CD4-positive, CD25-positive, alpha-beta regulatory T cell (primary cell): ENCODE data around the gene FAM210A. TPM values are rescaled to one million over a fixed set of nuclear protein-coding genes. Genes with fewer than 3 reads are reported as not detected.

Experiments
- ATAC-seq, 2 donors: fragments of 150-1000 bp; cut with Tn5 transposase; one replicate each; pipeline ENCODE4 v1.10.0; 2021; ENCODE audit warnings: low read depth in 2 of 2, moderate number of reproducible peaks in 2 of 2, moderate library complexity in 1 of 2
- DNase-seq, 3 donors: peaks; one replicate each; pipeline versions ENCODE4 v3.0.0 to v3.0.0-alpha.2; 2012 to 2022; ENCODE audit warnings: mixed read lengths in 1 of 3
- H3K27ac ChIP-seq: one replicate; pipeline ENCODE4 v1.7.0; 2013; ENCODE audit warnings: mild to moderate bottlenecking, low read length; ENCODE audit not compliant: insufficient read depth, poor library complexity, severe bottlenecking
- H3K27me3 ChIP-seq: one replicate; pipeline ENCODE4 v1.7.0; 2013; ENCODE audit warnings: low read length; ENCODE audit not compliant: control insufficient read depth, insufficient read depth
- H3K36me3 ChIP-seq: one replicate; pipeline ENCODE4 v1.7.0; 2013; ENCODE audit warnings: mild to moderate bottlenecking, low read length, moderate library complexity; ENCODE audit not compliant: control insufficient read depth, insufficient read depth
- H3K4me1 ChIP-seq: 2 replicates; pipeline ENCODE4 v1.7.0; 2013; ENCODE audit warnings: mild to moderate bottlenecking, low read length; ENCODE audit not compliant: insufficient read depth, control insufficient read depth, poor library complexity, severe bottlenecking
- H3K4me3 ChIP-seq: one replicate; pipeline ENCODE4 v1.7.0; 2013; ENCODE audit warnings: low read depth, mild to moderate bottlenecking, low read length, moderate library complexity
- H3K9me3 ChIP-seq, 2 experiments: 1 replicate in 1 of 2; 2 replicates in 1 of 2; pipeline ENCODE4 v1.7.0; 2013; ENCODE audit warnings: low read length in 2 of 2, mild to moderate bottlenecking in 1 of 2, moderate library complexity in 1 of 2; ENCODE audit not compliant: control insufficient read depth in 2 of 2
- H3K27ac Mint-ChIP-seq, 3 donors: one replicate each; pipeline ENCODE4 v1.8.0; 2020 to 2022; ENCODE audit warnings: mild to moderate bottlenecking in 3 of 3, mixed read lengths in 3 of 3, moderate library complexity in 2 of 3
- H3K27me3 Mint-ChIP-seq: one replicate; pipeline ENCODE4 v1.8.0; 2022; ENCODE audit warnings: mild to moderate bottlenecking, mixed read lengths
- H3K36me3 Mint-ChIP-seq: one replicate; pipeline ENCODE4 v1.8.0; 2020; ENCODE audit warnings: mixed read lengths
- H3K4me1 Mint-ChIP-seq, 4 donors: one replicate each; pipeline ENCODE4 v1.8.0; 2020 to 2022; ENCODE audit warnings: mixed read lengths in 4 of 4, mild to moderate bottlenecking in 1 of 4
- H3K4me3 Mint-ChIP-seq, 4 donors: one replicate each; pipeline ENCODE4 v1.8.0; 2020 to 2022; ENCODE audit warnings: mild to moderate bottlenecking in 4 of 4, mixed read lengths in 4 of 4, moderate library complexity in 3 of 4
- H3K9me3 Mint-ChIP-seq, 7 donors: one replicate each; pipeline ENCODE4 v1.8.0; 2020 to 2022; ENCODE audit warnings: mixed read lengths in 7 of 7, mild to moderate bottlenecking in 3 of 7, moderate library complexity in 2 of 7
- polyA plus RNA-seq, 4 donors: library from polyadenylated mRNA; unstranded; fragments of 300-500 nt; fragmentation: Illumina TruSeq; gene quantifications; one replicate each; pipeline ENCODE4 v1.2.3, GENCODE V29; 2021
- total RNA-seq: library from RNA; stranded (reverse); gene quantifications from one replicate; pipeline ENCODE4 v1.2.3, GENCODE V29; 2022

Gene FAM210A
- total and polyA plus RNA-seq, 5 donors from 2014 or later: 6.5 to 19.5 (median 9.4) TPM

GRCh38 chr18:13720123-13720522, 6.2 kb downstream of the FAM210A start:
- Mint-ChIP-seq H3K4me1 (peaks cover 17 to 41% (median 20%) of the 10 kb centered on the region in 4 donors), H3K36me3 (peaks cover 12% of the 10 kb centered on the region)
- H3K36me3 ChIP-seq: peaks cover 3% of the 10 kb centered on the region

GRCh38 chr18:13716916-13717315, 9.4 kb downstream of the FAM210A start:
- ATAC-seq (no peak), DNase-seq (no peak)
- no peaks in the 10 kb centered on the region for H3K9me3 ChIP-seq
- H3K36me3 Mint-ChIP-seq: peaks cover 7% of the 10 kb centered on the region
- H3K27me3 Mint-ChIP-seq: no peaks in the 10 kb centered on the region
- H3K27ac ChIP-seq: no peak overlapping the region
- no peaks in the 10 kb centered on the region for H3K27me3 ChIP-seq
- no peaks in the 10 kb centered on the region for H3K4me1 ChIP-seq
- H3K9me3 Mint-ChIP-seq: peaks cover 0 to 5% (median 0%) of the 10 kb centered on the region in 7 donors
- H3K4me3 Mint-ChIP-seq: no peak overlapping the region
- no peak overlapping the region for H3K27ac Mint-ChIP-seq
- peaks cover 3% of the 10 kb centered on the region for H3K36me3 ChIP-seq
- H3K4me3 ChIP-seq: no peak overlapping the region
- peaks cover 6 to 26% (median 14%) of the 10 kb centered on the region in 4 donors for H3K4me1 Mint-ChIP-seq

More at GRCh38 chr18:13720123-13720522, 6.2 kb downstream of the FAM210A start:
- no peak overlapping the region for H3K27ac Mint-ChIP-seq
- H3K4me3 ChIP-seq: no peak overlapping the region
- peaks cover 2% of the 10 kb centered on the region for H3K4me1 ChIP-seq
- peaks cover 0 to 3% (median 0%) of the 10 kb centered on the region in 7 donors for H3K9me3 Mint-ChIP-seq
- no peak overlapping the region for H3K4me3 Mint-ChIP-seq
- H3K9me3 ChIP-seq: no peaks in the 10 kb centered on the region
- DNase-seq: no peak
- H3K27me3 ChIP-seq: no peaks in the 10 kb centered on the region
- no peak for ATAC-seq
- no peaks in the 10 kb centered on the region for H3K27me3 Mint-ChIP-seq
- H3K27ac ChIP-seq: no peak overlapping the region

GRCh38 chr18:13715330-13715729, 11.0 kb downstream of the FAM210A start:
- Mint-ChIP-seq H3K27ac (no peak overlapping the region), H3K27me3 (no peaks in the 10 kb centered on the region), H3K9me3 (peaks cover 0 to 5% (median 0%) of the 10 kb centered on the region in 7 donors), H3K4me1 (peaks cover 9 to 30% (median 18%) of the 10 kb centered on the region in 4 donors), H3K36me3 (peaks cover 17% of the 10 kb centered on the region), H3K4me3 (no peak overlapping the region)
- no peak overlapping the region for H3K4me3 ChIP-seq
- no peaks in the 10 kb centered on the region for H3K9me3 ChIP-seq
- no peak for ATAC-seq
- DNase-seq: no peak
- no peak overlapping the region for H3K27ac ChIP-seq
- no peaks in the 10 kb centered on the region for H3K4me1 ChIP-seq
- H3K27me3 ChIP-seq: no peaks in the 10 kb centered on the region
- H3K36me3 ChIP-seq: peaks cover 6% of the 10 kb centered on the region

GRCh38 chr18:13713455-13714055, 12.8 kb downstream of the FAM210A start:
- Histone ChIP-seq H3K9me3 (no peaks in the 10 kb centered on the region), H3K36me3 (peaks cover 6% of the 10 kb centered on the region), H3K4me3 (no peak overlapping the region), H3K27me3 (no peaks in the 10 kb centered on the region), H3K4me1 (no peaks in the 10 kb centered on the region), H3K27ac (no peak overlapping the region)
- Mint-ChIP-seq H3K9me3 (peaks cover 0 to 5% (median 4%) of the 10 kb centered on the region in 7 donors), H3K27ac (no peak overlapping the region), H3K36me3 (peaks cover 17% of the 10 kb centered on the region), H3K4me1 (peaks cover 14 to 29% (median 22%) of the 10 kb centered on the region in 4 donors), H3K27me3 (no peaks in the 10 kb centered on the region), H3K4me3 (no peak overlapping the region)
- no peak for ATAC-seq
- DNase-seq: no peak

GRCh38 chr18:13712400-13713131, 13.8 kb downstream of the FAM210A start:
- no peaks in the 10 kb centered on the region for H3K27me3 ChIP-seq
- H3K36me3 Mint-ChIP-seq: peaks cover 17% of the 10 kb centered on the region
- H3K9me3 ChIP-seq: no peaks in the 10 kb centered on the region
- H3K4me3 ChIP-seq: no peak overlapping the region
- no peak overlapping the region for H3K4me3 Mint-ChIP-seq
- H3K27ac Mint-ChIP-seq: no peak overlapping the region
- H3K27ac ChIP-seq: no peak overlapping the region
- peaks cover 3% of the 10 kb centered on the region for H3K36me3 ChIP-seq
- no peak for ATAC-seq
- no peak for DNase-seq
- H3K4me1 ChIP-seq: no peaks in the 10 kb centered on the region
- H3K4me1 Mint-ChIP-seq: peaks cover 10 to 26% (median 21%) of the 10 kb centered on the region in 4 donors
- H3K9me3 Mint-ChIP-seq: peaks cover 0 to 7% (median 3%) of the 10 kb centered on the region in 7 donors
- no peaks in the 10 kb centered on the region for H3K27me3 Mint-ChIP-seq

GRCh38 chr18:13710414-13710831, 15.9 kb downstream of the FAM210A start:
- Mint-ChIP-seq H3K27me3 (no peaks in the 10 kb centered on the region), H3K4me3 (no peak overlapping the region), H3K9me3 (peaks cover 0 to 7% (median 4%) of the 10 kb centered on the region in 7 donors), H3K36me3 (peaks cover 20% of the 10 kb centered on the region), H3K4me1 (peaks cover 5 to 26% (median 16%) of the 10 kb centered on the region in 4 donors), H3K27ac (no peak overlapping the region)
- DNase-seq: no peak
- H3K4me1 ChIP-seq: no peaks in the 10 kb centered on the region
- H3K27me3 ChIP-seq: no peaks in the 10 kb centered on the region
- no peak overlapping the region for H3K27ac ChIP-seq
- peaks cover 3% of the 10 kb centered on the region for H3K36me3 ChIP-seq
- no peak for ATAC-seq
- H3K9me3 ChIP-seq: no peaks in the 10 kb centered on the region
- H3K4me3 ChIP-seq: no peak overlapping the region

- no peak for ATAC-seq
These were observed 22.5 kb downstream of the FAM210A start for GRCh38 chr18:13703899-13704298.

More at GRCh38 chr18:13703899-13704298, 22.5 kb downstream of the FAM210A start:
- Histone ChIP-seq H3K4me3 (no peak overlapping the region), H3K27ac (no peak overlapping the region), H3K9me3 (peaks cover 20 to 44% of the 10 kb centered on the region in 2 experiments), H3K27me3 (no peaks in the 10 kb centered on the region), H3K36me3 (peaks cover 7% of the 10 kb centered on the region), H3K4me1 (no peaks in the 10 kb centered on the region)
- no peak overlapping the region for H3K27ac Mint-ChIP-seq
- peak in 1 of 3 donors; percentile 20 for DNase-seq
- H3K36me3 Mint-ChIP-seq: peaks cover 10% of the 10 kb centered on the region
- peaks cover 0 to 26% (median 9%) of the 10 kb centered on the region in 7 donors for H3K9me3 Mint-ChIP-seq
- no peak overlapping the region for H3K4me3 Mint-ChIP-seq
- no peaks in the 10 kb centered on the region for H3K27me3 Mint-ChIP-seq
- H3K4me1 Mint-ChIP-seq: peaks cover 2 to 14% (median 7%) of the 10 kb centered on the region in 4 donors
